NCI-H748 treated with DMSO at 0.1 percent for 48 hours (cell line): ENCODE data around the gene LRRC43.
A peak's percentile ranks its signal among the peaks of the same experiment; 100 is the strongest.
"Not testable (repeated sequence)": the region's sequence is repeated elsewhere in the genome, so short reads cannot be mapped to it uniquely, and the experiment has no call there.

Experiments used
- DNase-seq: peaks from one replicate; lab custom pipeline; 2025; lab: John Stamatoyannopoulos, UW

Gene LRRC43

GRCh38 chr12:122155705-122156104 is 27.2 kb upstream of the LRRC43 start:
- no peak for DNase-seq

GRCh38 chr12:122158700-122159285 is 24.1 kb upstream of the LRRC43 start:
- DNase-seq = no peak

- no peak for DNase-seq
Measured at GRCh38 chr12:122159882-122160281, 23.0 kb upstream of the LRRC43 start.

GRCh38 chr12:122160761-122161160 is 22.2 kb upstream of the LRRC43 start:
- DNase-seq = no peak

GRCh38 chr12:122161682-122162081 is 21.2 kb upstream of the LRRC43 start:
- DNase-seq = no peak

GRCh38 chr12:122162976-122163375 is 19.9 kb upstream of the LRRC43 start:
- no peak for DNase-seq

GRCh38 chr12:122166422-122167349 is 16.2 kb upstream of the LRRC43 start:
- no peak for DNase-seq

- no peak for DNase-seq
Measured at GRCh38 chr12:122167356-122167925, 15.5 kb upstream of the LRRC43 start.

GRCh38 chr12:122168492-122168891 is 14.4 kb upstream of the LRRC43 start:
- DNase-seq = no peak

GRCh38 chr12:122171399-122171798 is 11.5 kb upstream of the LRRC43 start:
- DNase-seq = no peak

GRCh38 chr12:122172262-122172939 is 10.5 kb upstream of the LRRC43 start:
- no peak for DNase-seq

GRCh38 chr12:122174155-122174845 is 8.6 kb upstream of the LRRC43 start, which contains the start of gene IL31:
IL31 (minus strand) TSS chr12:122174221; CDS start chr12:122174172, 49 bp downstream.
- DNase-seq = no peak

- not testable (repeated sequence) for DNase-seq
Measured at GRCh38 chr12:122176473-122176872, 6.5 kb upstream of the LRRC43 start.

- no peak for DNase-seq
Measured at GRCh38 chr12:122183588-122183940, 641 bp downstream of the LRRC43 start.

GRCh38 chr12:122184517-122184916 is 1.6 kb downstream of the LRRC43 start:
- no peak for DNase-seq

GRCh38 chr12:122185079-122185478 is 2.2 kb downstream of the LRRC43 start:
- DNase-seq = no peak

- no peak for DNase-seq
Measured at GRCh38 chr12:122185494-122186082, 2.7 kb downstream of the LRRC43 start.

GRCh38 chr12:122187466-122187865 is 4.5 kb downstream of the LRRC43 start:
- no peak for DNase-seq

- DNase-seq = no peak
Measured at GRCh38 chr12:122189626-122190475, 6.9 kb downstream of the LRRC43 start.

GRCh38 chr12:122190842-122191668 is 8.1 kb downstream of the LRRC43 start:
- peak; percentile 29 for DNase-seq
